Neural progenitor cell (in vitro differentiated cells): ENCODE data around the gene IQGAP2. TPM values are rescaled to one million over a fixed set of nuclear protein-coding genes. Genes with fewer than 3 reads are reported as not detected.

Experiments used
- DNase-seq: peaks from one replicate; pipeline ENCODE4 v3.0.0-alpha.2; 2016; ENCODE audit warnings: low spot score
- H2AFZ ChIP-seq: fragments of 200-600 bp; sonication (generic); replicated peaks from 2 replicates; pipeline ENCODE4 v1.6.1; 2016; ENCODE audit warnings: antibody characterized with exemption
- H3F3A ChIP-seq: fragments of 200-600 bp; sonication (generic); 2 replicates; pipeline ENCODE4 v1.6.1; 2016; ENCODE audit warnings: antibody characterized with exemption, low read depth
- H3K27ac ChIP-seq: fragments of 200-600 bp; sonication (generic); 2 replicates; pipeline ENCODE4 v1.5.1; 2016; ENCODE audit warnings: mild to moderate bottlenecking
- H3K27me3 ChIP-seq: fragments of 200-600 bp; sonication (generic); 2 replicates; pipeline ENCODE4 v1.6.1; 2016; ENCODE audit warnings: mild to moderate bottlenecking, moderate library complexity
- H3K36me3 ChIP-seq: fragments of 200-600 bp; sonication (generic); 2 replicates; pipeline ENCODE4 v1.5.1; 2016
- H3K4me1 ChIP-seq: fragments of 200-600 bp; sonication (generic); 2 replicates; pipeline ENCODE4 v1.6.1; 2016; ENCODE audit warnings: mixed run types
- H3K4me2 ChIP-seq: fragments of 200-600 bp; sonication (generic); 2 replicates; pipeline ENCODE4 v1.6.1; 2016
- H3K4me3 ChIP-seq: fragments of 200-600 bp; sonication (generic); 2 replicates; pipeline ENCODE4 v1.5.1; 2016
- H3K79me2 ChIP-seq: fragments of 200-600 bp; sonication (generic); 2 replicates; pipeline ENCODE4 v1.6.1; 2016; ENCODE audit warnings: low read depth
- H3K9ac ChIP-seq: fragments of 200-600 bp; sonication (generic); 2 replicates; pipeline ENCODE4 v1.6.1; 2016
- H3K9me3 ChIP-seq: fragments of 200-600 bp; sonication (generic); 2 replicates; pipeline ENCODE4 v1.5.1; 2016; ENCODE audit warnings: low read depth
- H4K20me1 ChIP-seq: fragments of 200-600 bp; sonication (generic); 2 replicates; pipeline ENCODE4 v1.6.1; 2016; ENCODE audit warnings: low read depth
- H3K27ac Mint-ChIP-seq: 3 replicates; pipeline ENCODE4 v1.8.0; 2021; ENCODE audit warnings: mixed read lengths
- H3K27me3 Mint-ChIP-seq: 2 replicates; pipeline ENCODE4 v1.8.0; 2022; ENCODE audit warnings: low read depth, mild to moderate bottlenecking, inconsistent platforms, moderate library complexity, mixed read lengths; ENCODE audit not compliant: insufficient read depth
- H3K36me3 Mint-ChIP-seq: 3 replicates; pipeline ENCODE4 v1.8.0; 2021; ENCODE audit warnings: mixed read lengths
- H3K4me1 Mint-ChIP-seq: 3 replicates; pipeline ENCODE4 v1.8.0; 2021; ENCODE audit warnings: mixed read lengths
- H3K4me3 Mint-ChIP-seq: 3 replicates; pipeline ENCODE4 v1.8.0; 2021; ENCODE audit warnings: mild to moderate bottlenecking, moderate library complexity, mixed read lengths
- H3K9me3 Mint-ChIP-seq: 3 replicates; pipeline ENCODE4 v1.8.0; 2020; ENCODE audit warnings: mixed read lengths
- EZH2 ChIP-seq: fragments of 200-600 bp; sonication (generic); IDR thresholded peaks from 2 replicates; pipeline ENCODE4 v1.6.1; 2017; ENCODE audit warnings: antibody characterized with exemption, mild to moderate bottlenecking, moderate library complexity
- EZH2phosphoT487 ChIP-seq: fragments of 200-600 bp; sonication (generic); IDR thresholded peaks from 2 replicates; pipeline ENCODE4 v1.6.1; 2017; ENCODE audit warnings: antibody characterized with exemption
- total RNA-seq: library from RNA; depleted of rRNA; stranded (reverse); fragments of >200 nt; gene quantifications from 2 replicates; pipeline ENCODE4 v1.2.3, GENCODE V29; 2015; ENCODE audit warnings: low replicate concordance
- TF ChIP-seq, protein P1 (sequence below): fragments of 200-600 bp; sonication (generic); IDR thresholded peaks from 2 replicates; pipeline ENCODE4 v1.5.1; 2017; ENCODE audit warnings: antibody characterized with exemption, mild to moderate bottlenecking

IQGAP2 gene
- total RNA-seq, 1 donor from 2014 or later, result 37.7 TPM

DNA sequence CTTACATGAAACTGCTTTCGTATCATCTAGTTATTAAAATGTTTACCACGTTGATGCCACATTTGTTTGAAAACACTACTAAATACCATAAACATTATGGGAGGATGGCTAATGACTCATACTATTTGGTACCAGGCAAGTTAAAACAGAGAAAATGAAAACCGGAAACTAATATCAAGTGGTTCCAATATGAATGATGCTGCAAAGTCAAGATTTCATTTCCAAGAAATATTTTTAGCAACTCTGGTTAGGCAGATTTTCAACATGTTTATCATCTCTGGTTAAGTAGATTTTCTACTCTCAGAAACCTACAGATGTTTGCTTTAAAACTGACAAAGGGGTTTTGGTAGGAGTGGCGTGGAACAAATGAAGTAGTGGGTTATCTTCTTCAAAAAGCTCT is 307.9 kb downstream of the IQGAP2 start:
- H3F3A ChIP-seq, result no peaks in the 10 kb centered on the region
- peaks cover 3% of the 10 kb centered on the region for H3K4me1 Mint-ChIP-seq
- peaks cover 27% of the 10 kb centered on the region for H3K27me3 ChIP-seq
- peaks cover 13% of the 10 kb centered on the region for H3K4me1 ChIP-seq
- no peaks in the 10 kb centered on the region for H3K9me3 Mint-ChIP-seq
- H3K4me2 ChIP-seq, result no peak overlapping the region
- no peaks in the 10 kb centered on the region for H3K36me3 Mint-ChIP-seq
- no peaks in the 10 kb centered on the region for H3K79me2 ChIP-seq
- no peak for DNase-seq
- H4K20me1 ChIP-seq, result no peaks in the 10 kb centered on the region
- H3K4me3 ChIP-seq, result no peak overlapping the region
- H3K4me3 Mint-ChIP-seq, result no peak overlapping the region
- no peak overlapping the region for H3K27ac ChIP-seq
- H3K27ac Mint-ChIP-seq, result no peak overlapping the region
- H2AFZ ChIP-seq, result no peak overlapping the region
- peaks cover 23% of the 10 kb centered on the region for H3K27me3 Mint-ChIP-seq
- no peak overlapping the region for H3K9ac ChIP-seq
- no peaks in the 10 kb centered on the region for H3K36me3 ChIP-seq
- H3K9me3 ChIP-seq, result no peaks in the 10 kb centered on the region
- TF ChIP-seq, protein P1, sequence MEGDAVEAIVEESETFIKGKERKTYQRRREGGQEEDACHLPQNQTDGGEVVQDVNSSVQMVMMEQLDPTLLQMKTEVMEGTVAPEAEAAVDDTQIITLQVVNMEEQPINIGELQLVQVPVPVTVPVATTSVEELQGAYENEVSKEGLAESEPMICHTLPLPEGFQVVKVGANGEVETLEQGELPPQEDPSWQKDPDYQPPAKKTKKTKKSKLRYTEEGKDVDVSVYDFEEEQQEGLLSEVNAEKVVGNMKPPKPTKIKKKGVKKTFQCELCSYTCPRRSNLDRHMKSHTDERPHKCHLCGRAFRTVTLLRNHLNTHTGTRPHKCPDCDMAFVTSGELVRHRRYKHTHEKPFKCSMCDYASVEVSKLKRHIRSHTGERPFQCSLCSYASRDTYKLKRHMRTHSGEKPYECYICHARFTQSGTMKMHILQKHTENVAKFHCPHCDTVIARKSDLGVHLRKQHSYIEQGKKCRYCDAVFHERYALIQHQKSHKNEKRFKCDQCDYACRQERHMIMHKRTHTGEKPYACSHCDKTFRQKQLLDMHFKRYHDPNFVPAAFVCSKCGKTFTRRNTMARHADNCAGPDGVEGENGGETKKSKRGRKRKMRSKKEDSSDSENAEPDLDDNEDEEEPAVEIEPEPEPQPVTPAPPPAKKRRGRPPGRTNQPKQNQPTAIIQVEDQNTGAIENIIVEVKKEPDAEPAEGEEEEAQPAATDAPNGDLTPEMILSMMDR, result no peak
- no peak for TF ChIP-seq EZH2phosphoT487
- TF ChIP-seq EZH2, result no peak

DNA sequence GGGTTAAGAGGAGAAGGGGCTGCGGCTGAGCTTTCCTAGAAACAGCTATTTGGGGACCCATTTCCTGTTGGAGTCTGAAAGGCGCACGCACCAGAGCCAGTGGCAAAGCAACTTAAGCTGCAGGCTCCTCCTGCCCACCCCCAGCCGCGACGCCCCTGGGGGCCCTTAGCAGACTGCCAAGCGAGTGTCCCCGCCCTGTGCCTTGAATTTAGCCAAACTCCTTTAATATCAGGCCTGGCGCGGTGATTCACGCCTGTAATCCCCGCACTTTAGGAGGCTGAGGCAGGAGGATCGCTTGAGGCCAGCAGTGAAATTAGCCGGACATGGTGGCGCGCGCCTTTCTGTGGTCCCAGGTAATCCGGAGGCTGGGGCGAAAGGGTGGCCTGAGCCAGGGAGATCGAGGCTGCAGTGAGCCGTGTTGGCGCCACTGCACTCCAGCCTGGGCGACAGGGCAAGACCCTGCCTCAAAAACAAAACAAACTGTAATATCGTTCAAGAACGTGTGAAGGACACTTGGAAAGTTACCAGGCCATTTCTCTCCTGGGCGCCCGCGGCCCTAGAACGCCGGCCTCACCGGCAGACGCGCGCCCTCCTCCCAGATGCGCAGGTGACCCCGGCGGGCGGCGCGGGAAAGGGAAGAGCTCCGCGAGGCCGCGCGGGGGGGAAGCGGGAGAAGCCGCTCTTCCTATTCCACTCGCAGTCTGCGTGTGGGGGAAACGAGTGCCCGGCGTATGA is 311.8 kb downstream of the IQGAP2 start:
- peak overlapping the region; percentile 85 for H3K4me3 ChIP-seq
- Mint-ChIP-seq H3K36me3 (peaks cover 14% of the 10 kb centered on the region), H3K27me3 (peaks cover 24% of the 10 kb centered on the region), H3K4me1 (peaks cover 19% of the 10 kb centered on the region), H3K4me3 (peak overlapping the region; percentile 94), H3K9me3 (no peaks in the 10 kb centered on the region), H3K27ac (no peak overlapping the region)
- H3K4me2 ChIP-seq, result peak overlapping the region; percentile 94
- H3K9ac ChIP-seq, result no peak overlapping the region
- H3K27me3 ChIP-seq, result peaks cover 27% of the 10 kb centered on the region
- H3K79me2 ChIP-seq, result peaks cover 37% of the 10 kb centered on the region
- no peak overlapping the region for H3K27ac ChIP-seq
- TF ChIP-seq EZH2 (peak; percentile 89), EZH2phosphoT487 (peak; percentile 61)
- TF ChIP-seq, protein P1, result no peak
- peak; percentile 60 for DNase-seq
- H3F3A ChIP-seq, result no peaks in the 10 kb centered on the region
- H3K9me3 ChIP-seq, result no peaks in the 10 kb centered on the region
- peak overlapping the region; percentile 74 for H2AFZ ChIP-seq
- H3K4me1 ChIP-seq, result peaks cover 15% of the 10 kb centered on the region
- peaks cover 27% of the 10 kb centered on the region for H4K20me1 ChIP-seq
- H3K36me3 ChIP-seq, result no peaks in the 10 kb centered on the region

DNA sequence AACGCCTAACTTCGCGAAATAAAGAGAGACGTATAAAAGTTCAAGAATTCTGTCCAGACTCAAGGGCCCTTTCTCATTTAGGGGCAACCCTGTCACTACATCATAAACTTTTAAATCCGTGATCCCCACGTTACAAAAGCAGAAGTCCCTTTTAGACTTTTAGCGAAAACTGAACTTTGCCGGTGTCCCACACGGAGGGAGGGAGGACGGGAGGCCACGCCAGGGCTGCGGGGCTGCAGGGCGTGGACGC is 312.3 kb downstream of the IQGAP2 start:
- Histone ChIP-seq H3K27ac (no peak overlapping the region), H3K4me3 (peak overlapping the region; percentile 85), H4K20me1 (peaks cover 30% of the 10 kb centered on the region), H3K79me2 (peaks cover 41% of the 10 kb centered on the region), H3K36me3 (no peaks in the 10 kb centered on the region), H3K9ac (no peak overlapping the region), H3F3A (no peaks in the 10 kb centered on the region), H3K4me2 (peak overlapping the region; percentile 94), H2AFZ (peak overlapping the region; percentile 74), H3K27me3 (peaks cover 27% of the 10 kb centered on the region), H3K4me1 (peaks cover 13% of the 10 kb centered on the region), H3K9me3 (no peaks in the 10 kb centered on the region)
- Mint-ChIP-seq H3K4me3 (peak overlapping the region; percentile 94), H3K27ac (no peak overlapping the region), H3K9me3 (no peaks in the 10 kb centered on the region), H3K36me3 (peaks cover 14% of the 10 kb centered on the region), H3K27me3 (peaks cover 24% of the 10 kb centered on the region), H3K4me1 (peaks cover 19% of the 10 kb centered on the region)
- DNase-seq, result no peak
- TF ChIP-seq EZH2 (peak; percentile 81), EZH2phosphoT487 (peak; percentile 43)
- TF ChIP-seq, protein P1, result no peak
